ENCODE measurements around the gene ABR.

ABR gene

GRCh38 chr17:1027044-1027443, 152.7 kb downstream of the ABR start:
- DNase-seq (ENCODE audit: low read depth in 1 of 2, low spot score in 1 of 2): no peak
- no peak for TF ChIP-seq SPI1 (IDR thresholded peaks at IDR 0.05; ENCODE audit: borderline replicate concordance, low read depth)
- TF ChIP-seq POLR2AphosphoS5 (IDR thresholded peaks at IDR 0.05; ENCODE audit: low read depth): no peak
- no peak for TF ChIP-seq CTCF (IDR thresholded peaks at IDR 0.05; ENCODE audit: insufficient read depth, low read length)
- TF ChIP-seq GABPA (IDR thresholded peaks at IDR 0.05; ENCODE audit: low read depth): no peak
- H3K4me3 ChIP-seq (replicated peaks; ENCODE audit: insufficient read depth, low read length): no peak overlapping the region
- H3K27me3 ChIP-seq (ENCODE audit: insufficient read depth, poor library complexity, severe bottlenecking): no peaks in the 10 kb centered on the region
- no peak overlapping the region for H3K27ac ChIP-seq (replicated peaks)

GRCh38 chr17:1026599-1026975, 153.2 kb downstream of the ABR start:
- Histone ChIP-seq H3K4me3 (replicated peaks; ENCODE audit: insufficient read depth, low read length) (no peak overlapping the region), H3K27ac (replicated peaks) (no peak overlapping the region), H3K27me3 (ENCODE audit: insufficient read depth, poor library complexity, severe bottlenecking) (no peaks in the 10 kb centered on the region)
- TF ChIP-seq GABPA (IDR thresholded peaks at IDR 0.05; ENCODE audit: low read depth): no peak
- no peak for TF ChIP-seq REST (IDR thresholded peaks at IDR 0.05; ENCODE audit: insufficient replicate concordance, low read depth)
- TF ChIP-seq POLR2AphosphoS5 (IDR thresholded peaks at IDR 0.05; ENCODE audit: low read depth): no peak
- TF ChIP-seq CTCF (IDR thresholded peaks at IDR 0.05; ENCODE audit: insufficient read depth, low read length): no peak
- TF ChIP-seq SPI1 (IDR thresholded peaks at IDR 0.05; ENCODE audit: borderline replicate concordance, low read depth): no peak
- no peak for DNase-seq (ENCODE audit: low read depth in 1 of 2, low spot score in 1 of 2)

GRCh38 chr17:1025733-1026598, 153.8 kb downstream of the ABR start:
- Histone ChIP-seq H3K27me3 (ENCODE audit: insufficient read depth, poor library complexity, severe bottlenecking) (no peaks in the 10 kb centered on the region), H3K4me3 (replicated peaks; ENCODE audit: insufficient read depth, low read length) (no peak overlapping the region), H3K27ac (replicated peaks) (no peak overlapping the region)
- TF ChIP-seq SPI1 (IDR thresholded peaks at IDR 0.05; ENCODE audit: borderline replicate concordance, low read depth) (no peak), GABPA (IDR thresholded peaks at IDR 0.05; ENCODE audit: low read depth) (no peak), REST (IDR thresholded peaks at IDR 0.05; ENCODE audit: insufficient replicate concordance, low read depth) (no peak), POLR2AphosphoS5 (IDR thresholded peaks at IDR 0.05; ENCODE audit: low read depth) (no peak), CTCF (IDR thresholded peaks at IDR 0.05; ENCODE audit: insufficient read depth, low read length) (no peak)
- no peak for DNase-seq (ENCODE audit: low read depth in 1 of 2, low spot score in 1 of 2)

Data from HL-60 (cell line).